ENCODE measurements around the gene ETV3L.
"Not testable (repeated sequence)": the region's sequence is repeated elsewhere in the genome, so short reads cannot be mapped to it uniquely, and the experiment has no call there.

Gene ETV3L

DNA sequence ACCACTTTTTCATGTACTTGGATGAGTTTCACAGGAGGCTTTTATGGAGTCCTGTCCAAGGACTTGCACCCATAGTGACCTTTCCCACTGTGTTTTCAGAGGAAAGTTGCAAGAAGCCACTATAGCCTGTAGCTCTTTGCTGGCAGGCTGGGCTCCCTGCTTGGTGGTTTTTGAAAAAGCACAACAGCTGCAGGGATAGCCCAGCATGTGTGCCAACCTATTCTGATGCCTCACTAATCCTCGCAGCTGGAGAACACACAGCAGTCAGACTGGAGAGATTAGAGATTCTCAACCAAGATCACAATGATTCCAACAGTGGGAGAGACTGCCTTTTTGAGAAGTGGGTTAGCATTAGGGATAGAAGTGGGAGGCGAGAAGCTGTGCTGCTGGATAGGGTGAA, 30.0 kb downstream of the ETV3L start:
- no peak for DNase-seq

DNA sequence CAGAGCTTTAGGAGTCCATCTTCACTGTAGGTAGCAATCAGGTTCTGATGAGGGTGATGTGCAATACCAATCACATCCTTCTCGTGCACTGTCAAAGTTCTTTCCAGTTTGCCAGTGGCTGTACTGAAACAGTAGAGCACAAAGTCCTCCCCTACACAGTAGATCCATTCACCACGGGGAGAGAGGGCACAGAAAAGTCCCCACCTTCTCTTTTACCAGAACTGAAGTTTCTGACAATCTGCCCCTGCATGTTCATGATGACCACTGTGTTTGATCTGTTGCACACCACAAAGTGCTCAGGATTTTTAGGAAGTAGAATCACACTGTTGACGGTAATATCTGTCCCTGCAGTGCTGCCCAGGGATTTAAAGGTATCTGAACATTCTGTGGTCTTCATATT, 40.4 kb downstream of the ETV3L start:
- not testable (repeated sequence) for DNase-seq

DNA sequence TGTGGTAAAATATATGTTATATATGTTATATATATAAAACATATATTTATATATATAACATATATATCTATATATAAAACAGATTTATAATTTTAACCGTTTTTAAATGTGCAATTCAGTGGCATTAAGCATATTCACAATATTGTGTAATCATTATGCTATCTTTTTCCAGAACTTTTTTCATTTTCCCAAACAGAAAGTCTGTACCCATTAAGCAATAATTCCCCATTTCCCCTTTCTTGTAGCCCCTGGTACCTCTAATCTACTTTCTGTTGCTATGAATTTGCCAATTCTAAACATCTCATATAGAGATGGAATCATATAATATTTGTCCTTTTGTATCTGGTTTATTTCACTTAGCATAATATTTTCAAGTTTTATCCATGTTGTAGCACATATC, 43.3 kb downstream of the ETV3L start:
- no peak for DNase-seq

DNA sequence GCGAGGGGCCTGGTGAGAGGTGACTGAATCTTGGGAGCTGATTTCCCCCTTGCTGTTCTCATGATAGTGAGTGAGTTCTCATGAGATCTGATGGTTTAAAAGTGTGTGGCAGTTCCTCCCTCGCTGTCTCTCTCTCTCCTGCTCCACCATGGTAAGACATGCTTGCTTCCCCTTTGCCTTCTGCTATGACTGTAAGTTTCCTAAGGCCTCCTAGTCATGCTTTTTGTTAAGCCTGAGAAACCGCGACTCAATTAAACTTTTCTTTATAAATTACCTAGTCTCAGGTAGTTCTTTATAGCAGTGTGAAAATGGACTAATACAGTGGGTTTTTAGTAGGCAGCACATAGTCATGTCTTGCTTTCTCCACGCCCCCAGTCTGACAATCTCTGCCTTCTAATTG, 43.9 kb downstream of the ETV3L start:
- not testable (repeated sequence) for DNase-seq

DNA sequence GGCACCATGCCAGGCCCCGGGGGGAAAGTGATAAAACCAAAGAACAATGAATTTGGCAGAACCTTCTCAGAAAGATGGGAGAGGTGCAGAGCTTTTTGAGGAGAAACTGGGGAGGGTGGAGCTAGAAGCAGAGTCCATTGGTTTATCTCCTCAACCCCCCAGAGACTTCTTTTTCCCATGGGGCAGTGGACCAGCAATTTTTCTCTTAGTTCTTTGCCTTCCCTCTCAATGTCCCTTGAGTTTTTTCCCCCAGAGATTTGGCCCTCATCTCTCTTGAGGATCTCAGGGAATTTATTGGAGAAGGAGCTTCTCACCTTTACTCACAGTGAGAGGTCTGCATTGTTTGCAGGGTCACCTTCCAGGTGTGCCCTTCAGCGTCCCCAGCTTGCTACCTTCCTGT, 48.8 kb downstream of the ETV3L start:
- DNase-seq = no peak

DNA sequence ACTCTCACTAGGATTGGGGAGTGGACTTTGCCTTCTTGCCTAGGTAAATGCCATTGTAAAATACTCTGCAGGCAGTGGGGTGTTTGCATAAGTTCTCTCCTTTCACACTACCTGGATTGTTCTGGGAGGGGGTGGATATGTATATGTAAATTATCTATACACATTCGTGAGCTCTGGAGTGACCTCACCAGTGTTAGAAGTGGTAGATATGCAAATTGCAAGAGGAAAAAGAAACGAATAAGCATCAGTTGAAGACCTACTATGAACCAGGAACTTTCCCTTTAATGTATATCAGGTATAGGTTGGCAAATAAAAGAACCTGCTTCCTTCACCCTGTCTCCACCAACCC, 52.6 kb downstream of the ETV3L start:
- no peak for DNase-seq

DNA sequence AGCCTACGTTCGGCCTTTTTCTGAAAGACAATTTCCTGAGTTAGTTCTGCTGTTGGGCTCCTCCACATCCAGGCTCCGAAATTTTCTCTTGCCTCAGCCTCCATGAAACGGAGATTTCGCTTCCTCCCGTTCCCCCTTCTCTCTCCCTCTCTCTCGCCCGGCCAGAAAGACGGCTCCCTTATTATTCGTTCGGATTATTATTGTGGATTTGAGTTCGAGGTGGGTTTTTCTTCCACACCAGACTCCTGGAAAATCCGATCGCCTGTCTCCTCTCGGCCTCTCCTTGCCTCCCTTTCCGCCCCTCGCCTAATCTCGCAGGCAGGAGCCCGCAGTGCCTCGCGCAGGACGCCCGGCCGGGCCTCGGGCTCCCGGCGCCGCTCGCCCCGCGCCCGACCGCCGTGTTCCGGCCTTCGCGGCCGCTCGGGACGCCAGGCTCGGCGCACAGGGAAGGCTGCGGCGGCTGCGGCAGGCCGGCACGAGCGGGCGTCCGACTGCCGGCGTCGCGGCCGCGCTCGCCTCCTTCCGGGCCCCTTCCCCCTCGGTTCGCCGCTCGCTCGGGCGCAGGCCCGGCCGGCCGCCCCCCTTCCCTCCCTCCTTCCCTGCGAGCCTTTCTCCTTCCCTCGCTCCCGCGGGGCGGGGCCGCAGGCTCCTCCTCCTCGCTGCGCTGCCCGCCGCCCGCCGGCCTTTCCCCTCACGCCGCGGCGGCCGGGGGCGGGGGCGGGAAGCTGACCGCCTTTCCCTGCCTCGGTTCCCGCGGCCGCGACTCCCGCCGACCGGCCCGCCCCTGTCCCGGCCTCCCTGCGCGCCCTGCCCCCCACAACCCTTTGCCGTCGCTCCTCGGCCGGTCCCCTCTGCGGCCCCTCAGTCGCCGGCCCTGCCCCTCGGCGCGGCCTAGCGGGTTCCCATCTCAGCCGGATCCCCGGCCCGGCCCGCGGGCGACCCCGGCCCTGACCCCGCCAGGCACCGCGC, 54.1 kb downstream of the ETV3L start, which contains the start of gene ARHGEF11:
ARHGEF11 (minus strand) TSS at position 493 of the 969 bp plus-strand sequence. CDS start 1,412 bp downstream, outside the sequence.
- peak; percentile 93 for DNase-seq

DNA sequence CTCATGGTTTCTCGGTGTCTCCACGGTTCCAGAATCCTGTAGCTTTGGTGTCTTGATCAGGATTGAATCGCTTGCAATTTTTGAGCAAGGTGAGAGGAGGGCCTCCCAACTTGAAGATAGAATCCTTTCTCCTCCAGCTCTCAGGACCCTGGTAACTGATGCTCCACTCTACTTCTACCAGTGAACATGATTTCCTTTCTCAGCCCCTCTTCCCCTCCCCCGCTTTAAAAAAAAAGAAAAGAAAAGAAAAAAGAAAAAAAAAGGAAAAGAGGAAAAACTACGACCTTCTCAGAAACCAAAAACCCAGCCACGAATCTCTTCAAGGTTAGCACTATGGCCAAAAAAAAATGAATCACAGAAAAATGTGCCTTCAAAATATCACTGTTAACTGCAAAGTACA, 55.3 kb downstream of the ETV3L start:
- DNase-seq = no peak

DNA sequence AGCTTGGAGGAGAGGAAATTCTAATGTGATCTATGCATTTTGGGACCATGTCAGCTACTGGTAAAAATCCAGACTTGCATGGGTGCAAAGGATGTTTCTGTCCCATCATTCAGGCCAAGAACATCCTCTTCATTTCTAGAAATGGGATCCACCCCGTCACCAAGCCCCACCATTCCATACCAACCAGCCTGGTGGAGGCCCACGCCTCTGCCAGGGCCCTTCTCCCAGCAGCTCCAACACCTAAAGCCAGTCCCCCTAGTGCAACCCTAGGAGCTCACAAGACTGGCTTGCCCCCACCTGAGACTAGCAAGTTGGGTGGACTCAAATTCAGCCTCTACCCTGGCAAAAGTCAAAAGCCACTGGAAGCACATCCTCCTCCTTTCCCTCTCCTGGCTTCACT, 55.9 kb downstream of the ETV3L start:
- DNase-seq = no peak

DNA sequence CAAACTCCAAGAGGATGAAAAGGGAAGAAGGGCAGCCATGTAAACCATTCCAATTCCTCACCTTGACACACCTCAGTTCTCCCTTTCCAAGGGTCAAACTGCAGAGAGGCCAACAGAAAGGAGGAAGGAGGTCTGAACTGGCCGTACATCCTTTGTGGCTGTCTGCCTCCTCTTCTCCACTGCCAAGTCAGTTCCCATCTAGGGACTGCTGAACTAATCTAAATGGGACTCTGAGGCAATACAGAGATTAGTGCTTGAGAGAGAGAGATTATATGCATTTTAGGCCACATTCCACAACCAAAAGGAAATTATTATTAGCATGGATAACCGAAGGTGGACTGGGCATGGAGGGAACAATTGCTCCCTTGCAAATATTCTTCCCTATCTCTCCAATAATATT, 56.8 kb downstream of the ETV3L start:
- DNase-seq = no peak

All from NCI-H1092 treated with DMSO at 0.1 percent for 48 hours (cell line).